Ammon's horn (tissue), 1 donor: ENCODE data around the gene C9orf72.
"Not testable (repeated sequence)": the region's sequence is repeated elsewhere in the genome, so short reads cannot be mapped to it uniquely, and the experiment has no call there.

ENCODE experiments used
- DNase-seq: peaks from one replicate; pipeline ENCODE4 v3.0.0-alpha.2; 2016; ENCODE audit warnings: low spot score

Gene C9orf72

DNA sequence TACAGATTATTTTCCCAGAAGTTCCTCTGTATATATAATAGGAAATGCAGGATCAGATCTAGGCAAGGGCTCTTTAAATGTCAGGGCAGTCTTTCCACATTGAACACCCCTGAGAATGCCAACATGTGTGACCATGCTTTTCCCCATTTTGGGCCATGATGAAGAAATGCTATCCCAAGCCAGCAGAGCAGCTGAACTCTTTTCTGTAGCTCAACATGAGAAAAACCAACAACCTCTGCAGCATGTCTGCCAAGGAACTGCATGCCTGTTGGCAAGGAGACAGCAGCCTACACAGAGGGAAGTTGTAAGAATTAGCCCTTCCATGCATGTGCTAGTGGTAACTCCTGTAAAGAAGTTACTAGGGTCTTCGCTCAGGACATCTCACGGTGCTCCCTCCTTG lies 58.7 kb downstream of the C9orf72 start:
- DNase-seq: no peak

DNA sequence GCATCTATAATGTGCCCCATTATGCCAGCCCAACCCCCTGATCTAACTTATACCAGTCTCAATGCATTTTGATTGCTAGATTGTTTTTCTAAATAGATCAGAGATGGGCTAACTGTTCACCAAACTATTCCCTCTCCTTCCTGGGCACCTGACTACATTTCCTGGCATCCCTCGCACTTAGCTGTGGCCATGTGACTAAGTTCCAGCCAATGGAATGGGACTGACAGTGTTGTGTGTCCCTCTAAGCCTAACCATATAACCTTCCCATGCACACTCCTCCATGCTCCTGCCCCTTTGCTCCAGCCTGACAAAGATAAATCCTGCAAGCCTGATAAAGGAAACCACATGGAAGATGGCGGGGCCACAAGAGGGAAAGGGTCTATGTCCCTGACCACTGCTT lies 61.5 kb downstream of the C9orf72 start:
- DNase-seq: no peak

DNA sequence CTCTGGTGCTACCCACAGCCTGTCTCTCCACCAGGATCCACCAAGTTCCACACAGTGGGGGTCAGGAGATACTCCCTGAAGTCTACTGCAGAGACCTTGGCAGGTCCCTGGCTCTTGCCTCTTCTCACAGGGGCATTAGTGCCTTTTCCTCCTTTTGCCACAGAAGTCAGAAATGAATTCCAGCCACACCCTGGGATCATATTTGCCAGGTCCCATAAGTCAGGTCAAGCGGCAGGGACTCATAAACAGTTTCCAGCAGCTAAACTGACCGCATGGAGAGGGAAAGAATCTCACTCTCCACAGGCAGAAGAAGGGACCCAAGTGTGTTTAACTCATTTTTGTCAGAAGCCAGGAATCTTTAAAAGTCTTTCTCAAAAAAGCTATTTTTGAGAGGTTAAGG lies 62.5 kb downstream of the C9orf72 start:
- DNase-seq: no peak

DNA sequence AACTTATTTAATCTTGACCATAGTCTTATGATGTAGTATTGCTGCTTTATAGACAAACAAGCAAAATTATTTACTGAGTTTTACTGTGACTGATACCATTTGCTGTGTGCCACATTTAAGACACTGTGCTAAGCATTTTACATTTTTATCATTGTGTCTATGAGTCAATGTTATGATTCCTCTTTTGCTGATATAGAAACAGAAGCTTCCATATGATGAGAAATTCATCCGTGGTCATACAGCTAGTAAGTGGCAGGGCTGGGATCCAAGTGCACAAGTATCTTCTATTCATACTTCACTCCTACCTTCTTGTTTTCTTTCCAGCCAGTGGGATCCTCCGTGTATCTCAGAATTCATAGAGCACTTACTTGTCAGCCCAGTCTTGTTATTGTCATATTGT lies 66.3 kb downstream of the C9orf72 start:
- DNase-seq: no peak

DNA sequence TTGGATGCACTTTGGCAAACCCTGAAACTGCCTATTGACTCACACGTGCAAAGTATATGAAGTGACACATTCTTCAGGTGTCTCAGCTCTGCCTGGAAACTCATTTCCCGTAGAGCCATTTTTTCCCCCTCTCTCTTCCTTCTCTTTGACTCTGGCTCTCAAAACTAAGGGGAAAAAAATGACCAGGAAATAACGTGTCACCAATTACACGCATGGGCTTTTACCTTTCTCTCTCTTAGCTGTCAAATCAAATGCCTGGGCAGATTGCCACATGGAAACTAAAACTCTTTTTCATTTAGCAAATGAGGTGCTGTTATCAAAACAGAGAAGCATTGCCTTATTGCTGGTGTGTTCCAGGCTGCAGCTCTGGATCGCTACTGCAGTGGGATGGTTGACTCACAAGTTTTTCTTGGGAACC lies 67.5 kb downstream of the C9orf72 start:
- no peak for DNase-seq

DNA sequence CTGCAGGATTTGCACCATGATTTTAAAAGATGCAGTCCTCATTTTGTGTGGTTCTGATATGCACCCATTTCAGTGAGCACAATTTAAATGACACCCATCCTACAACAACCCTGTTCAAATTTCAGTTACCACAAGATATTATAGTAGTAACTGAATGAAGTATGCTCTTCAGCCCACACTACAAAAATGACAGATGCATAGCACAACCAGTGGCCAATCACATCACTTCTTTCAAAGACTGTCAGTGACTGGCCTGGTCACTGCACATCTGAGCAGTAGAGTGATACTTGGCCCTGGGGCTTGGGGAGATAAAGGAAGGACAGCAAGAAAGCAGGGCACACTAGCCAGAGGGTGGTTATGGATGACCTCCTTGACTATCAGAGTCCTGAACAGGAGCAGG lies 69.0 kb downstream of the C9orf72 start:
- DNase-seq: no peak

DNA sequence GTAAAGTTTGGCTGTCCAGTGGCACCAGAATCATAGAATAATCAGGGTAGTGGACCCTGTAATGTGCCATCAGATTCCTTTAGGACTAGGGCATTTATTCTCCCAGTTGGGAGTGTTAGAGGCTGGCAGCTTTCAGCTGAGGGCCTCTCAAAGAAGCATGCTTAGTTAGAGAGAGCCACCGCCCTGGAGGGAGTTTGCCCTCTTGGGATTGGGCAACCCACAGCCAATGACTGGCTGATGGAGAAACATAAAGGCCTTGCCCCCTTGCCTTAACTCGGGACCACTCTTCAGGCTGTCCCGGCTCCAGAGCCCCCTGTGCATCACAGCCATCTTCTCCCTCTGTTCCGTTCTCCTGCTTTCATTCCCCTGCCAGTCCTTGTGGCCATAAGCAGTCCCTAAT lies 69.7 kb downstream of the C9orf72 start:
- DNase-seq: no peak

DNA sequence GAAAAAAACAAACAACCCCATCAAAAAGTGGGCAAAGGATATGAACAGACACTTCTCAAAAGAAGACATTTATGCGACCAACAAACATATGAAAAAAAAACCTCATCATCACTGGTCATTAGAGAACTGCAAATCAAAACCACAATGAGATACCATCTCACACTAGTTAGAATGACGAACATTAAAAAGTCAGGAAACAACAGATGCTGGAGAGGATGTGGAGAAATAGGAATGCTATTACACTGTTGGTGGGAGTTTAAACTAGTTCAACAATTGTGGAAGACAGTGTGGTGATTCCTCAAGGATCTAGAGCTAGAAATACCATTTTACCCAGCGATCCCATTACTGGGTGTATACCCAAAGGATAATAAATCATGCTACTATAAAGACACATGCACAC lies 72.4 kb downstream of the C9orf72 start:
- not testable (repeated sequence) for DNase-seq

DNA sequence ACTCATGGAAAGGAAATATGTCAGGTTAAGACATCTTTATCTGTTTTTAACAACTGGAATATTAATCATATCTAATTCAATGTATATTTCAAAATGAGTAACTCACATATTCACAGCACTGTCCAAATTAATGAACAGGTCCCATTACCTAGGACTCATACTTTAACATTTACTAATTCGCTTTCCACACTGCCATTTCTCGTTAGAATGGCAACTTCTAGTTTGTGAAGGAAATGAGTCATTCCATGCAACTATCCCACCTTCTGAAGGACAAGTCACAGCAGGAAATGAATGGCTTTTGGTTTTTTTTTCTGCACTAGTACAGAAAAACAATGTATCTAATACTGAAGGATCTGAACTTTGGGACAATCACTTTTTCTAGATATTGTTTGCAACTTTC lies 73.8 kb downstream of the C9orf72 start:
- no peak for DNase-seq

DNA sequence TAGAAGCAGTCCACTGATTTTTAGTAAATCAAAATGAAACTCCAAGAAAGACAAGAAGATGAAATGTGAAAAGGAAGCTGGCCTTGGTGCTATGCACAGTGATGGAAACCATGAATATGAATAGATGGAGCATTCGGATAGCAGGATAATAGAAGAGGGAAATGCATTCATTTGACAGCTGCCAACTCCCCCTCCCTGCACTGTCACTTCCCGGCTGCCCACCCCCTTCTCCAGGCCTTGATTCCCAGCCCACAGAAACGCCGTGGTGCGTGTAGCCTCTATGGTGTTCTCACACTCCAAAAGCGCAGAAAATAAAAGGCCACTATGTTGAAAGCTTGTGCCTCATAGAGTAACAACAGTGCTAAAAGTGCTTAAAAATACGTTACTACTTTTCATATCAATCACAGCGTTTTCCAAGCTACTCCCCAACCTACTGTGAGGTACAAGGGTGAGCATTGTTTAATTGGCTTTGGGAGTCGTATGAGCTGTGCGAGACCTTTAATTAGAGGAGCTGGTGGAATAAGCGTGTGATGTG lies 75.3 kb downstream of the C9orf72 start:
- peak; percentile 79 for DNase-seq
